HG03520 (cell line): Measurements from ENCODE around the gene CDADC1.
A peak's percentile ranks its signal among the peaks of the same experiment; 100 is the strongest.
"Not testable (repeated sequence)": the region's sequence is repeated elsewhere in the genome, so short reads cannot be mapped to it uniquely, and the experiment has no call there.

ENCODE experiments used
- ATAC-seq: cut with Tn5 transposase; IDR thresholded peaks from one replicate; pipeline ENCODE4 v1.9.1; 2021; ENCODE audit warnings: mild to moderate bottlenecking, moderate library complexity; ENCODE audit not compliant: unreplicated experiment

CDADC1 gene

GRCh38 chr13:49292742-49293486 is 45.2 kb downstream of the CDADC1 start:
- ATAC-seq, result no peak

- ATAC-seq, result not testable (repeated sequence)
Measured at GRCh38 chr13:49294723-49295122, 47.0 kb downstream of the CDADC1 start.

- ATAC-seq, result no peak
Measured at GRCh38 chr13:49295244-49295643, 47.5 kb downstream of the CDADC1 start.

GRCh38 chr13:49296659-49297058 is 48.9 kb downstream of the CDADC1 start:
- no peak for ATAC-seq

DNA sequence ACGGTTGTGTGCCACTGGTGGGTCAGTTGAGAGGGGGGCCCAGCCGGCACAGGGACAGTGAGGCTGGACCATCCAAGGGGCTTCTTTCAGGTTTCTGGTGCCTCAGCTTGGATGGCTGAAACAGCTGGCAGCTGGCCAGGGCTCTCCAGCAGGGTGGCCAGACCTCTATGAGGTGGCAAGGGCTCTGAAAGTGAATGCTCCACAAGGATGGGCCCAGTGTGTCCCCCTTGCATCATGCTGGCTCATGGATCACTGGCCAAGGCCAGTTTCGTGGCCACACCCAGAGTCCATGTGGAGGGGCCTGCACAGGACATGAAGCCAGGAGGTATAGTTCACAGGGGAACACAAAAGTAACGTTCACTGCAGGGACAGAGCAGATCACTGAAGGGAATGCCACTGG is 49.6 kb downstream of the CDADC1 start:
- ATAC-seq, result no peak

DNA sequence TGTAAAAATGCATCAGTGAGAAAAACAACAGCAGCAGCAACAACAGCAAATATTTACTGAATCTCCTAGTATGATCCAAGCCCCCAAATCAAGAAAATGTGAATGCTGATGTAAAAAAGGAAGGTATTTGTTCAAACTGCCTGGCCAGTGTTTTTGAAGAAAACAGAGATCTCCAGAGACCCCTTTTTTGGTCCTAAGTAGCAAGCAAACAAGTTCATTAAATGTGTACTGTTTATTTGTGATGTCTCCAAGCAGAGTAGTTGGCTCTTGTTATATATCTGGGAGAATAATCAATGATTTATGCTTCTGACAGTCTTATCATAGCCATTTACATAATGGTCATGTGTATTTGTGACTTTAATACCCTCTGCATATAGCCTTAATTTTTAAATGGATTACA is 50.7 kb downstream of the CDADC1 start:
- ATAC-seq, result no peak

- ATAC-seq, result no peak
Measured at GRCh38 chr13:49298903-49299605, 51.3 kb downstream of the CDADC1 start.

GRCh38 chr13:49300276-49300675 is 52.6 kb downstream of the CDADC1 start:
- ATAC-seq, result no peak

GRCh38 chr13:49300739-49301589 is 53.2 kb downstream of the CDADC1 start:
- ATAC-seq, result peak; percentile 94

DNA sequence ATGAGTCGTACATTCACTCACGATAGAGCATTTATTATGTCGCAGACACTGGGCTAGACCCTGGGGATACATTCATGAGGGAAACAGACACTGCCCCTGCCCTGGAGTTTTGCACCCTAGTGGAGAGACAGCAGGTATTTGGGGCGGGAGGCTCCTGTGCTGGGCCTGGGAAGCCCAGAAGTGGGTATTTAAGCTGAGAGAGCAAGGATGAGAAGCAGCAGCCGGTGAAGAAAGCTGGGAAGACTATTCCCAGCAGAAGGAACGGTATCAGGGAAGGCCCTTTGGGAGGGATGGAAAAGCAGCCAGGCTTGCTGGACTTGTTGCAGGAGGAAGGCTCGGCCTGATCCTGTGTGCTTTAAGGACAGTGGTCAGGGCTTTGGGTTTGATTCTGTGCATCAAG is 54.5 kb downstream of the CDADC1 start:
- no peak for ATAC-seq

DNA sequence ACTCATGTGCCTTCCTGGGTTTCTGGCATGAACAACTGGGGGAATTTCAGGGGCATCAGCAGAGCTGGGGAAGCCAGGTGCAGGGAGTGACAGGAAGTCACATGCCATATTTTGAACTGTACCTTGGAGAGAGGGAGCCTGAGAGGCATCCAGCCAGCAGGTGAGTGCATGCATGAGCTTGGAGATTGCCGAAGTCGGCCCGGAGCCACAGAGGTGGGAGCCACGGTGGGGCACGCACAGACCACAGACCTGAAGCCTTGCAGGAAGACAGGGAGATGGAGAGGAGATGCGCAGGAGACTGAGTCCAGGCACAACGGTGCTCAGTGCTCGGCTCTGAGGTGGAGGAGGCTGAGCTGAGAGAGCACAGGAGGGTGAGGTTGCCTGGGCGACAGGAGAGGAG is 55.1 kb downstream of the CDADC1 start:
- ATAC-seq, result no peak

- ATAC-seq, result no peak
Measured at GRCh38 chr13:49303533-49304252, 56.0 kb downstream of the CDADC1 start.

GRCh38 chr13:49304356-49304755 is 56.6 kb downstream of the CDADC1 start:
- no peak for ATAC-seq

DNA sequence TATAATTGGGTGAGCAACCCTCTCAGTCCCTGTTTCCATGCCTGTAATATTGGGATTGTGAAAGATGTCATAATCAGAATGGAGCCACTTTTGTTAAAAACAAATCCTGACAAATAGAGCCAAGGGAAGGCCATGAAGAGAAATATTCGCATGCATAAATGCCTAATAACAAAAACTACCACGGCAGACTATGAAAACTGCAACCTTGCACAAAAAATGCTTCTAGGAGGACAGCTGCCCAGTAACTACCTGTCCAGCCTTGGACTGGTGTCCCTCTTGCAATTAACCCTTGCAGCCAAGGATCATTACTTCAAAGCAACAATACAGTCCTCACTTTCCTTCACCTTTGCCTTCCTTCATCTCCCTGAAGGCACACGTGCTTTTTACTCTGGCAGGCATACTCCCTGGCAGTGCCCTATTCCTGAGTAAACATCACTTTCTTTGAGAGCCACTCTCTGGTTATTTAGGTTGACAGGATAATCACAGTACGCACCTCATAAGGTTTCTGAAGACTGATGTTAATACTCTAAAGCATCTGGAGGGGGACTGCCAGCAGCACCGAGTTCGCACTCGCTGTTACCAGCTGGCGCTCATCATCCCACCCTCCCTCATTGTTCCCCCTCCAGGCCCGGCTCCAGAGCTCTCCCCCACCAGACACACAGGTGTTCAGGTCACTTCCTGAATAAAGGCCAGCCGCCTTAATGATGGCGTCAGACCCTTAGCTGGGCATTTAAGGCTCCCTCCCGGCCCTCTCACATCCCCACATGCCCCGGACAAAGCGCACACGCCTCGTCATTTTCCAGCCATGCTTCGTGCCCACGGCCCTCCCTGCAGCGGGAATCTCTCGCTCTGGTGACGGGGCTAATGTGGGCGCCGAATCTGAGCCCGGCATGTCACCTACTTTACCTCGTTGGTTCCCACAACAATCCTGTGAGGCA is 57.3 kb downstream of the CDADC1 start:
- ATAC-seq, result no peak

DNA sequence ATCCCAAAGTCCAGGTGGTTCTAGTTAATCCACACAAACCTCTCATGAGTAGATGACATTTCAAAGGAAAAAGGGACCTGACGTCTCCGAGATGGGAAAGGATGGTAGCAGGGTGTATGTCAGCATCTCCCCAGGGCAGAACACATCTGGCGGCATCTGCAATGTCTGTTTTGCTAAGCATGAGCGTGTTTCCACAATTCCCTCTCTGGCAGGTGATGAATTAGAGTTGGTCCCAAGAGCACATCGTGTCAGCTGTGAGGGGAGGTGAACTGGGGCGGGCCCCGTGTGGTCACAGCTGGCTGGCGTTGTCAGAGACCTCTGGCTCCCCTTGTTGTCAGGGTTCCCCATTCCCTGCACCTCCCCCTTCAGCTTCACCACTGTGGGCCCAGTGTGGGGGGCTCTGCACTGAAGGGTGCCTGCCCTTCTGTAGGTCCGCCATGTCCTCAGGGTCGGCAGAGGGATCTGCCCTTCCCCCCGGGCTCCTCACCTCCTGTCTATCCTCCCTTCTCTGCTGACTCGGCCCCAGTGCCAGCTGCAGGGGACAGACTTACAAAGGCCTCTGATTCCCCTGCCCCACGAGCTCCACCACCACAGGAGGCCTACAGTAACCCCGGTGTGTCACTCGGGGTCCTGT is 58.2 kb downstream of the CDADC1 start:
- ATAC-seq, result no peak

- no peak for ATAC-seq
Measured at GRCh38 chr13:49307365-49307764, 59.6 kb downstream of the CDADC1 start.

GRCh38 chr13:49308097-49308875 is 60.6 kb downstream of the CDADC1 start:
- no peak for ATAC-seq

- ATAC-seq, result no peak
Measured at GRCh38 chr13:49308921-49309408, 61.2 kb downstream of the CDADC1 start.
